ENCODE measurements around the gene MOSPD3. TPM values are rescaled to one million over a fixed set of nuclear protein-coding genes. Genes with fewer than 3 reads are reported as not detected.

MOSPD3 gene
- total and polyA plus RNA-seq, 2 donors (not counting 3 experiments of a cell fraction or from before 2014, with no cell fraction given): 24.4 to 40.7 TPM

DNA sequence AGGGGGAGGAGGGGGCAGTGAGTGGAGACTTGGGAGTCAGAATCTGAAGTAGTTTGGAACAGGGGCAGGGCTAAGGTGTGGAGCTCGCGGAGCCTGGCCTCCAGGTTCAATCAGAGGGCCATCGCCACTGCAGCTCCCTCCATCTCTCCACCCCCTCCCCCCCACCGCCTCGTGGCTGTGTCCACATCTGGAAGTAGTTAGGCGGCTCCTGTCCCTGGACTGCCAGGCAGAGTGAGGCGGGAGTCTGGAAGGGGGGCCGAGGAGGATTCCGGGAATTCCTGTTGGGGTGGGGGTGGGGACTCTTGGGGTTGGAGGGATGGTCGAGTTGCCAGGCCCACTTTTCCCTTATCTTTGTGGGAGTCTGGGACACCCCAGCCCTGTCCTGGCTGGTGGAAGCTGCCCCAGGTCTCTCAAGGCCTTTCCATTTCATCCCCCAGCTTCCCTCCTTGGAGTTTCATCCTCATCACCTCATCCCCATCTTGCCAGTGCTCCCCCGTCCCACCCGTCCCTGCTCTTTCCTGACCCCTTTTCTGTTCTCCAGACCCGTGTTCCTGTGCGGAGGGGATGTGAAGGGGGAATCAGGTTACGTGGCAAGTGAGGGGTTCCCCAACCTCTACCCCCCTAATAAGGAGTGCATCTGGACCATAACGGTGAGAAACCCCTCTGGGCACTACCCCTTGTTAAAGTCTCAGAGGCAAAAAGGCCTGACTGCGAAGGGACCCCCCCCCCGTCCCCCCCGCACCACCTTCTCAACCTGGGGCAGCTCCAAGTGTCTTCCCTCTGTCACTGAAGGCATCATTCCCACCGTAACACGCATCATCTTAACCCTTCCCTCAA lies 9.2 kb upstream of the MOSPD3 start:
- dilution Hi-C loops (cut with MboI; ENCODE audit: extremely low pct_ligation_motif_present, low sequenced_read_pairs): no loop called here
- DNase-seq (ENCODE audit: low read depth, low spot score) (no peak), FAIRE-seq (no peak)
- POLR2A ChIA-PET: no interaction called here
- Histone ChIP-seq H3K4me2 (ENCODE audit: insufficient read depth, low read length) (peak overlapping the region; percentile 42), H3K4me1 (ENCODE audit: control insufficient read depth, extremely low read depth, insufficient read depth, low read length) (peaks cover 25% of the 10 kb centered on the region), H3K27me3 (ENCODE audit: control insufficient read depth in 2 of 2, insufficient read depth in 2 of 2, low read length in 2 of 2) (no peaks in the 10 kb centered on the region), H3K36me3 (ENCODE audit: control insufficient read depth in 2 of 2, extremely low read depth in 1 of 2, insufficient read depth in 2 of 2, low read length in 2 of 2) (no peaks in the 10 kb centered on the region), H3K9ac (replicated peaks; ENCODE audit: extremely low read depth, insufficient read depth, low read length) (no peak overlapping the region), H3K9me3 (replicated peaks; ENCODE audit: control insufficient read depth, insufficient read depth, low read length) (no peaks in the 10 kb centered on the region), H3K27ac (ENCODE audit: insufficient read depth, low read depth, low read length) (no peak overlapping the region), H4K20me1 (replicated peaks; ENCODE audit: control insufficient read depth, extremely low read depth, insufficient read depth, low read length) (no peaks in the 10 kb centered on the region), H2AFZ (ENCODE audit: low read depth, low read length) (peak overlapping the region; percentile 96), H3K9me1 (replicated peaks; ENCODE audit: control insufficient read depth, extremely low read depth, insufficient read depth, low read length) (no peaks in the 10 kb centered on the region), H3K79me2 (ENCODE audit: control insufficient read depth, insufficient read depth, low read length) (no peaks in the 10 kb centered on the region), H3K4me3 (replicated peaks in 1 of 3; ENCODE audit: insufficient read depth in 1 of 3, low read depth in 1 of 3, low read length in 3 of 3) (no peak overlapping the region)
- intact Hi-C loops (cut with micrococcal nuclease): no loop called here
- CTCF ChIA-PET: interaction anchor here (1.1 to 2.8 kb wide), 4 partner anchors 9 to 77 kb away, joined by 3 to 10 read pairs (median 4); partner anchors contain the start of genes FBXO24 and MOSPD3
- no peak for TF ChIP-seq FOS (IDR thresholded peaks at IDR 0.05; ENCODE audit: borderline replicate concordance, insufficient read depth, low read length)
- TF ChIP-seq MYC (IDR thresholded peaks at IDR 0.05; ENCODE audit: low read depth, low read length): no peak
- TF ChIP-seq, protein P1, sequence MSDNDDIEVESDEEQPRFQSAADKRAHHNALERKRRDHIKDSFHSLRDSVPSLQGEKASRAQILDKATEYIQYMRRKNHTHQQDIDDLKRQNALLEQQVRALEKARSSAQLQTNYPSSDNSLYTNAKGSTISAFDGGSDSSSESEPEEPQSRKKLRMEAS (IDR thresholded peaks at IDR 0.05; ENCODE audit: insufficient read depth, insufficient read length): no peak
- TF ChIP-seq, protein P2, sequence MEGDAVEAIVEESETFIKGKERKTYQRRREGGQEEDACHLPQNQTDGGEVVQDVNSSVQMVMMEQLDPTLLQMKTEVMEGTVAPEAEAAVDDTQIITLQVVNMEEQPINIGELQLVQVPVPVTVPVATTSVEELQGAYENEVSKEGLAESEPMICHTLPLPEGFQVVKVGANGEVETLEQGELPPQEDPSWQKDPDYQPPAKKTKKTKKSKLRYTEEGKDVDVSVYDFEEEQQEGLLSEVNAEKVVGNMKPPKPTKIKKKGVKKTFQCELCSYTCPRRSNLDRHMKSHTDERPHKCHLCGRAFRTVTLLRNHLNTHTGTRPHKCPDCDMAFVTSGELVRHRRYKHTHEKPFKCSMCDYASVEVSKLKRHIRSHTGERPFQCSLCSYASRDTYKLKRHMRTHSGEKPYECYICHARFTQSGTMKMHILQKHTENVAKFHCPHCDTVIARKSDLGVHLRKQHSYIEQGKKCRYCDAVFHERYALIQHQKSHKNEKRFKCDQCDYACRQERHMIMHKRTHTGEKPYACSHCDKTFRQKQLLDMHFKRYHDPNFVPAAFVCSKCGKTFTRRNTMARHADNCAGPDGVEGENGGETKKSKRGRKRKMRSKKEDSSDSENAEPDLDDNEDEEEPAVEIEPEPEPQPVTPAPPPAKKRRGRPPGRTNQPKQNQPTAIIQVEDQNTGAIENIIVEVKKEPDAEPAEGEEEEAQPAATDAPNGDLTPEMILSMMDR (IDR thresholded peaks at IDR 0.05; ENCODE audit: extremely low read depth in 1 of 2, insufficient read depth in 1 of 2, low read depth in 1 of 2, low read length in 2 of 2): no peak
- TF ChIP-seq EZH2 (IDR thresholded peaks at IDR 0.05; ENCODE audit: borderline replicate concordance, low read depth, low read length, severe bottlenecking): no peak
- no peak for TF ChIP-seq POLR2A (IDR thresholded peaks at IDR 0.05; ENCODE audit: low read depth, low read length)
- TF ChIP-seq POLR2AphosphoS5 (IDR thresholded peaks at IDR 0.05; ENCODE audit: insufficient read depth, low read depth, low read length): no peak
- TF ChIP-seq GATA2 (IDR thresholded peaks at IDR 0.05; ENCODE audit: insufficient read depth, insufficient read length, low read depth, low read length): no peak
- no peak for TF ChIP-seq JUN (IDR thresholded peaks at IDR 0.05; ENCODE audit: borderline replicate concordance, insufficient read depth, insufficient read length, low read depth)
- no TSS peak for BruUV-seq (replicated peaks)

All from endothelial cell of umbilical vein (primary cell).